GM18505 (cell line): Measurements from ENCODE around the gene SUGCT.
"Not testable (repeated sequence)": the region's sequence is repeated elsewhere in the genome, so short reads cannot be mapped to it uniquely, and the experiment has no call there.

Experiments used
- ATAC-seq: cut with Tn5 transposase; IDR thresholded peaks from one replicate; pipeline ENCODE4 v1.9.1; 2021; ENCODE audit not compliant: unreplicated experiment
- POLR2A ChIP-seq: IDR thresholded peaks from 4 replicates; pipeline ENCODE4 v1.6.1; 2011; ENCODE audit warnings: borderline replicate concordance; ENCODE audit not compliant: insufficient read depth, insufficient read length; ENCODE audit errors: extremely low read depth

Gene SUGCT

DNA sequence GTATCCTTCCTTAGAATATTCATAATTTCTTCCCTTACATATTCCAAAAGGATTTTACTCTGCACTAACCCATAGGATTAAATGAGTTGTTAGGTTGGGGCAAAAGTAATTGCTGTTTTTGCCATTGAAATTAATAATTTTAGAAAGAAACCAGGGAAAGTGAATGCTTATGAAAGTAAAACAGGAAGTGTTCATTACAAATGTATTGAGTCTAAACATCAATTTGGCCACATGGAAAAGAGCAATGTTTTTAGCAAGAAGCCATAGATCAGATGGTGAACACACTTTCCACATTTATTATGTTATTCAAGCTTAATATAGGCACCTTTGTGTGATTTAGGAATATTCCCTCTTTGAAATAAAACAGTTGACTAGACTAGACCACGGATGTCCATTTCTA is 102.9 kb downstream of the SUGCT start:
- no peak for TF ChIP-seq POLR2A
- ATAC-seq = no peak

GRCh38 chr7:40239755-40240303 is 105.0 kb downstream of the SUGCT start:
- no peak for TF ChIP-seq POLR2A
- no peak for ATAC-seq

- no peak for ATAC-seq
- no peak for TF ChIP-seq POLR2A
Observed at GRCh38 chr7:40243076-40243475, 108.3 kb downstream of the SUGCT start.

DNA sequence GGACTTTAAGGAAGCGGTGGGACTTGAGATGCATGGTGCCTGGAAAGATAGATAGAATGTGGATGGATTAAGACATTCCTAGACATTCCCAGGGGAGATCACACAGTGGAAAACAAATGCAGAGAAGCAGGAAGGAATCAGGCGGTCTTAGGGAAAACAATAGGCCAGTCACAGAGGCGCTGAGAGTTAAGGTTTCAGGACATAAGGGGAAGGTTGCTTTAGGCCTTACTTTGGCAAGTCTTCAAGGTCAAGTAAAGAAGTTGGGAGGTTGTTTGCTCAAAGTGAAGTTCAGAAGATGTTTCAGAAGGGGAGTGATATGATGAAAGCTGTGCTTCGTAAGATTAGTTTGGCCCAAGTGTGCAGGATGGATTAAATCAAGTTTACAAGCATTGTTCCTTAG is 109.4 kb downstream of the SUGCT start:
- no peak for ATAC-seq
- TF ChIP-seq POLR2A = no peak

GRCh38 chr7:40248681-40249080 is 113.9 kb downstream of the SUGCT start:
- no peak for TF ChIP-seq POLR2A
- ATAC-seq = no peak

- ATAC-seq = not testable (repeated sequence)
Observed at GRCh38 chr7:40253444-40253843, 118.6 kb downstream of the SUGCT start.

GRCh38 chr7:40263752-40264390 is 129.1 kb downstream of the SUGCT start:
- ATAC-seq = no peak
- TF ChIP-seq POLR2A = no peak

- ATAC-seq = no peak
- TF ChIP-seq POLR2A = no peak
Observed at GRCh38 chr7:40267583-40267982, 132.8 kb downstream of the SUGCT start.

DNA sequence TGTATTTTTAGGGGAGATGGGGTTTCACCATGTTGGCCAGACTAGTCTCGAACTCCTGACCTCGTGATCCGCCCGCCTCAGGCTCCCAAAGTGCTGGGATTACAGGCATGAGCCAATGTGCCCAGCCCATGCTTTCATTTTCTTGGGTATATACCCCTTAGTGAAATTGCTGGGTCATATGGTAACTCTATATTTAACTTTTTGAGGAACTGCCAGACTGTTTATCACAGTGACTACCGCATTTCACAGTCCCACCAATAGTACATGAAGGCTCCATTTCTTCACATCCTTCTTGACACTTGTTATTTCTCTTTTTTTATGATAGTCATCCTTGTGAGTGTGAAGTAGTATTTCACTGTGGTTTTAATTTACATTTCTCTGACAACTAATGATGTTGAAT is 134.0 kb downstream of the SUGCT start:
- not testable (repeated sequence) for ATAC-seq

GRCh38 chr7:40276061-40276460 is 141.3 kb downstream of the SUGCT start:
- TF ChIP-seq POLR2A = no peak
- no peak for ATAC-seq

GRCh38 chr7:40279991-40280390 is 145.2 kb downstream of the SUGCT start:
- no peak for ATAC-seq
- TF ChIP-seq POLR2A = no peak

DNA sequence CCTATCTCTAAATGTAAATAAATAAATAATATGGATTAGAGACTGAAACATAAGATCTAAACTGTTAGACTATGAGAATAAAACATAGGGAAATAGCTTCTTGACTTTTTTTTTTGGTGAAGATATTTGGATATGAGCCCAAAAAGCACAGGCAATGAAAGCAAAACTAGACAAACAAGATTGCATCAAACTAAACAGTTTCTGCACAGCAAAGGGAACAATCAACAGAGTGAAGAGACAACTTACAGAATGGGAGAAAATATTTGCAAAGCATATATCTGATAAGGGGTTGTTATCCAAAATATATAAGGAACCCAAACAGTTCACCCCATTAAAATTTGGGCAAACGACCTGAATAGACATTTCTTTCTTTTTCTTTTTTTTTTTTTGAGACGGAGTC is 148.1 kb downstream of the SUGCT start:
- TF ChIP-seq POLR2A = no peak
- no peak for ATAC-seq

- no peak for ATAC-seq
- TF ChIP-seq POLR2A = no peak
Observed at GRCh38 chr7:40283391-40283790, 148.6 kb downstream of the SUGCT start.

DNA sequence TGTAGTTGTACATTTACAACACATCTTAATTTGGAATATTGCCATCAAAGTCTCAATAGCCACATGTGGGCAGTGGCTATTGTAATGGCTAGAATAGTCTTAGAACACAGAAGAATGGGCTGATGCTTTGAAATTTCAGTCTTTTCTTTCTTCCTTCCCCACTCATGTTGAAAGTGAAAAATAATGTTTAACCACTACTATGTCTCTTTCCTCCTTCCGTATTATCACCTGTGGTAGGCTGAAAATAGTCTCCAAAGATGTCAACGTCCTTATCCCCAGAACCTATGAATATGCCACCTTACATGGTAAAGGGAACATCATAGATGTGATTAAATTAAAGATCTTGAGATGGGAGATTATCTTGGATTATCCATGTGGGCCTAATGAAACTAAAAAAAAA is 154.0 kb downstream of the SUGCT start:
- no peak for ATAC-seq
- TF ChIP-seq POLR2A = no peak

- TF ChIP-seq POLR2A = no peak
- ATAC-seq = no peak
Observed at GRCh38 chr7:40297741-40298311, 163.0 kb downstream of the SUGCT start.

DNA sequence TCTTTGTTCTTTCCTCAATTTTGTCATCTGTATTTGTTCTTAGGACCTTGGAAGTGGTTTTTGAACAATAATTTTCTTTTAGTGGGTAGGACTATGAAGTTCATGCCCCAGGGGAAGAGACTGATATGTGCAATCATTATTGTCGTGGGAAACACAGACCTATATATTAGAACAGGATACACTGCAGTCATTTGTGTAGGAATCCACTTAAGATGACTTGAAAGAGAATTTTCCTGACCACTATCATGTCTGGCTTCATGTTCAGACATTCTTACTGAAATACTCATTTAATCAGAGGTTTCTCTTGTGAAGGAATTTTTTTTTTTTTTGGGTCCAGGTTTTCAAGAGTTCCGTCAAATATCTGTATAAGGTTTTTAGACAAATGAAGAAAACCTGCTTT is 163.6 kb downstream of the SUGCT start:
- no peak for TF ChIP-seq POLR2A
- ATAC-seq = no peak

GRCh38 chr7:40299097-40299496 is 164.3 kb downstream of the SUGCT start:
- ATAC-seq = no peak
- TF ChIP-seq POLR2A = no peak
